SK-N-SH treated with all-trans-retinoic acid at 6 μM for 48 hours (cell line): Measurements from ENCODE around the gene TMEM45B.

Source experiments
- ARNTL ChIP-seq: fragments of 450-650 bp; formaldehyde crosslinking; IDR thresholded peaks from 2 replicates; pipeline ENCODE4 v1.5.0; 2020; ENCODE audit warnings: low read depth, mild to moderate bottlenecking, moderate library complexity, borderline replicate concordance
- CSDC2 ChIP-seq: fragments of 250-450 bp; sonication (Bioruptor Pico); IDR thresholded peaks from 2 replicates; pipeline ENCODE4 v1.5.0; 2020; ENCODE audit warnings: mild to moderate bottlenecking, moderate library complexity
- GLIS3 ChIP-seq: fragments of 250-450 bp; sonication (Bioruptor Pico); IDR thresholded peaks from 2 replicates; pipeline ENCODE4 v1.5.0; 2020; ENCODE audit warnings: mild to moderate bottlenecking, moderate library complexity
- ISL1 ChIP-seq: fragments of 250-450 bp; sonication (Bioruptor Pico); IDR thresholded peaks from 2 replicates; pipeline ENCODE4 v2.1.2; 2022; ENCODE audit warnings: mild to moderate bottlenecking, moderate library complexity
- PPARA ChIP-seq: fragments of 250-450 bp; sonication (Bioruptor Pico); IDR thresholded peaks from 2 replicates; pipeline ENCODE4 v1.5.0; 2020; ENCODE audit warnings: mild to moderate bottlenecking, borderline replicate concordance
- SNAI2 ChIP-seq: fragments of 250-450 bp; sonication (Bioruptor Pico); IDR thresholded peaks from 2 replicates; pipeline ENCODE4 v1.5.0; 2020; ENCODE audit warnings: mild to moderate bottlenecking, moderate library complexity
- TCF4 ChIP-seq: fragments of 250-450 bp; sonication (Bioruptor Pico); IDR thresholded peaks from 2 replicates; pipeline ENCODE4 v1.8.0; 2021; ENCODE audit warnings: mild to moderate bottlenecking, moderate library complexity, borderline replicate concordance
- TOX ChIP-seq: fragments of 250-450 bp; sonication (Bioruptor Pico); IDR thresholded peaks from 2 replicates; pipeline ENCODE4 v1.8.0; 2021; ENCODE audit warnings: mild to moderate bottlenecking, moderate library complexity, borderline replicate concordance
- ZFP3 ChIP-seq: fragments of 250-450 bp; sonication (Bioruptor Pico); IDR thresholded peaks from 2 replicates; pipeline ENCODE4 v1.5.0; 2020; ENCODE audit warnings: mild to moderate bottlenecking, moderate library complexity
- TF ChIP-seq, protein P1 (sequence below): fragments of 250-450 bp; sonication (Bioruptor Pico); IDR thresholded peaks from 2 replicates; pipeline ENCODE4 v1.8.0; 2020; ENCODE audit warnings: mild to moderate bottlenecking, moderate library complexity, borderline replicate concordance
- TF ChIP-seq, protein P2 (sequence below): fragments of 250-450 bp; sonication (Bioruptor Pico); IDR thresholded peaks from 2 replicates; pipeline ENCODE4 v1.5.0; 2020; ENCODE audit warnings: mild to moderate bottlenecking, moderate library complexity
- TF ChIP-seq, protein P3 (sequence below): fragments of 250-450 bp; sonication (Bioruptor Pico); IDR thresholded peaks from 2 replicates; pipeline ENCODE4 v1.8.0; 2021; ENCODE audit warnings: low read depth, mild to moderate bottlenecking, moderate library complexity, borderline replicate concordance

DNA sequence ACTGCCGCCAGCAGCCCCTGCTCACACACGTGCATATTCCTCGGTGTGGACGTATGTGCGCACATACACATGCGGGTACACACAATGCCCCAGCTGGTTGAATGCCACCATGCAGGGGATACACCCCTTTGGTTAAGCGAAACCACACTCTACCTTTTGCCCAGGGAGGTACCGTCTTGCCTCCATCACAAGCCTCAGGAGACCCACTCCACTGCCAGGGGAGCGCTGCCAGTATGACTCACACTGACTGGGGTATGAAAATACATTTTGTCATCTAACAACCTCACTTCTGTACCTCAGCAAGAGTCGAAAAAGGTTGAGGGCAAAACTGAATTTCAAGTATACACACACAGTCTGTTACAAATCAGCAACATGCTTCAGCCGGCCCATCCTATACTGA is 39.4 kb downstream of the TMEM45B start:
- TF ChIP-seq ZFP3 = no peak
- TF ChIP-seq, protein P1, sequence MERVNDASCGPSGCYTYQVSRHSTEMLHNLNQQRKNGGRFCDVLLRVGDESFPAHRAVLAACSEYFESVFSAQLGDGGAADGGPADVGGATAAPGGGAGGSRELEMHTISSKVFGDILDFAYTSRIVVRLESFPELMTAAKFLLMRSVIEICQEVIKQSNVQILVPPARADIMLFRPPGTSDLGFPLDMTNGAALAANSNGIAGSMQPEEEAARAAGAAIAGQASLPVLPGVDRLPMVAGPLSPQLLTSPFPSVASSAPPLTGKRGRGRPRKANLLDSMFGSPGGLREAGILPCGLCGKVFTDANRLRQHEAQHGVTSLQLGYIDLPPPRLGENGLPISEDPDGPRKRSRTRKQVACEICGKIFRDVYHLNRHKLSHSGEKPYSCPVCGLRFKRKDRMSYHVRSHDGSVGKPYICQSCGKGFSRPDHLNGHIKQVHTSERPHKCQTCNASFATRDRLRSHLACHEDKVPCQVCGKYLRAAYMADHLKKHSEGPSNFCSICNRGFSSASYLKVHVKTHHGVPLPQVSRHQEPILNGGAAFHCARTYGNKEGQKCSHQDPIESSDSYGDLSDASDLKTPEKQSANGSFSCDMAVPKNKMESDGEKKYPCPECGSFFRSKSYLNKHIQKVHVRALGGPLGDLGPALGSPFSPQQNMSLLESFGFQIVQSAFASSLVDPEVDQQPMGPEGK (CRISPR knock-in tag) = no peak
- no peak for TF ChIP-seq PPARA (CRISPR knock-in tag)
- no peak for TF ChIP-seq ARNTL (CRISPR knock-in tag)
- TF ChIP-seq, protein P2, sequence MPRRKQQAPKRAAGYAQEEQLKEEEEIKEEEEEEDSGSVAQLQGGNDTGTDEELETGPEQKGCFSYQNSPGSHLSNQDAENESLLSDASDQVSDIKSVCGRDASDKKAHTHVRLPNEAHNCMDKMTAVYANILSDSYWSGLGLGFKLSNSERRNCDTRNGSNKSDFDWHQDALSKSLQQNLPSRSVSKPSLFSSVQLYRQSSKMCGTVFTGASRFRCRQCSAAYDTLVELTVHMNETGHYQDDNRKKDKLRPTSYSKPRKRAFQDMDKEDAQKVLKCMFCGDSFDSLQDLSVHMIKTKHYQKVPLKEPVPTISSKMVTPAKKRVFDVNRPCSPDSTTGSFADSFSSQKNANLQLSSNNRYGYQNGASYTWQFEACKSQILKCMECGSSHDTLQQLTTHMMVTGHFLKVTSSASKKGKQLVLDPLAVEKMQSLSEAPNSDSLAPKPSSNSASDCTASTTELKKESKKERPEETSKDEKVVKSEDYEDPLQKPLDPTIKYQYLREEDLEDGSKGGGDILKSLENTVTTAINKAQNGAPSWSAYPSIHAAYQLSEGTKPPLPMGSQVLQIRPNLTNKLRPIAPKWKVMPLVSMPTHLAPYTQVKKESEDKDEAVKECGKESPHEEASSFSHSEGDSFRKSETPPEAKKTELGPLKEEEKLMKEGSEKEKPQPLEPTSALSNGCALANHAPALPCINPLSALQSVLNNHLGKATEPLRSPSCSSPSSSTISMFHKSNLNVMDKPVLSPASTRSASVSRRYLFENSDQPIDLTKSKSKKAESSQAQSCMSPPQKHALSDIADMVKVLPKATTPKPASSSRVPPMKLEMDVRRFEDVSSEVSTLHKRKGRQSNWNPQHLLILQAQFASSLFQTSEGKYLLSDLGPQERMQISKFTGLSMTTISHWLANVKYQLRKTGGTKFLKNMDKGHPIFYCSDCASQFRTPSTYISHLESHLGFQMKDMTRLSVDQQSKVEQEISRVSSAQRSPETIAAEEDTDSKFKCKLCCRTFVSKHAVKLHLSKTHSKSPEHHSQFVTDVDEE (CRISPR knock-in tag) = no peak
- no peak for TF ChIP-seq TCF4 (CRISPR knock-in tag)
- no peak for TF ChIP-seq TOX (CRISPR knock-in tag)
- TF ChIP-seq SNAI2 (CRISPR knock-in tag) = no peak
- no peak for TF ChIP-seq ISL1
- TF ChIP-seq, protein P3, sequence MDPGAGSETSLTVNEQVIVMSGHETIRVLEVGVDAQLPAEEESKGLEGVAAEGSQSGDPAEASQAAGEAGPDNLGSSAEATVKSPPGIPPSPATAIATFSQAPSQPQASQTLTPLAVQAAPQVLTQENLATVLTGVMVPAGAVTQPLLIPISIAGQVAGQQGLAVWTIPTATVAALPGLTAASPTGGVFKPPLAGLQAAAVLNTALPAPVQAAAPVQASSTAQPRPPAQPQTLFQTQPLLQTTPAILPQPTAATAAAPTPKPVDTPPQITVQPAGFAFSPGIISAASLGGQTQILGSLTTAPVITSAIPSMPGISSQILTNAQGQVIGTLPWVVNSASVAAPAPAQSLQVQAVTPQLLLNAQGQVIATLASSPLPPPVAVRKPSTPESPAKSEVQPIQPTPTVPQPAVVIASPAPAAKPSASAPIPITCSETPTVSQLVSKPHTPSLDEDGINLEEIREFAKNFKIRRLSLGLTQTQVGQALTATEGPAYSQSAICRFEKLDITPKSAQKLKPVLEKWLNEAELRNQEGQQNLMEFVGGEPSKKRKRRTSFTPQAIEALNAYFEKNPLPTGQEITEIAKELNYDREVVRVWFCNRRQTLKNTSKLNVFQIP (CRISPR knock-in tag) = no peak
- no peak for TF ChIP-seq CSDC2 (CRISPR knock-in tag)
- TF ChIP-seq GLIS3 (CRISPR knock-in tag) = no peak
